Measurements from ENCODE around the gene DES. TPM values are rescaled to one million over a fixed set of nuclear protein-coding genes. Genes with fewer than 3 reads are reported as not detected.

The DES gene
- total and polyA plus RNA-seq, 2 donors (not counting 3 experiments of a cell fraction or from before 2014, with no cell fraction given) = not detected

DNA sequence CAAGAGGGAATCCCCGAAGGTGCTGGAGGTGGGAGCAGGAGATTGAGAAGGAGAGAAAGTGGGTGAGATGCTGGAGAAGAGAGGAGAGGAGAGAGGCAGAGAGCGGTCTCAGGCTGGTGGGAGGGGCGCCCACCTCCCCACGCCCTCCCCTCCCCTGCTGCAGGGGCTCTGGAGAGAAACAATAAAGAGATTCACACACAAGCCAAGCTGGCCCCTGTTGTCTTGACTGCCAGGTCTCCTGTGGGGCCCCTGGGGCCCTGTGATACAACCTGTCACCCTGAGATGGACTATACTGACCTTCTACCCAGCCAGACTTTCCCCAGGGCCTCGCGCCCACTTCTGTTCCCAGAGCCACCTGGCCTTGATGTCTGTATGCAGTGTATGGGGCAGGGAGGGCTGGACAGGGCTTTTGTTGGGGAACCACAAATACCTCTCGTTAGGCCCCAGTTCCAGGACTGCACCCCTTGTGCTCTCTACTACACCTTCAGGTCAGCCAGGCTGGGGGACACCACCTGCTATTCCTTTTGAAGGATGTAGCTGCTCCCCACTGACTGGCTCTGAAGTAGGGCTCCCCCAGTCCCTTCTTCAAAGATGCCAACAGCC lies 8.5 kb downstream of the DES start:
- no peak for DNase-seq (ENCODE audit: low read depth, low spot score)
- no peaks in the 10 kb centered on the region for H4K20me1 ChIP-seq (replicated peaks; ENCODE audit: control insufficient read depth, extremely low read depth, insufficient read depth, low read length)
- no peak overlapping the region for H3K4me2 ChIP-seq (ENCODE audit: insufficient read depth, low read length)
- POLR2A ChIA-PET = no interaction called here
- H3K27ac ChIP-seq (ENCODE audit: insufficient read depth, low read depth, low read length) = no peak overlapping the region
- no peaks in the 10 kb centered on the region for H3K4me1 ChIP-seq (ENCODE audit: control insufficient read depth, extremely low read depth, insufficient read depth, low read length)
- no peaks in the 10 kb centered on the region for H3K9me3 ChIP-seq (replicated peaks; ENCODE audit: control insufficient read depth, insufficient read depth, low read length)
- no TSS peak for BruUV-seq (replicated peaks)
- no peaks in the 10 kb centered on the region for H3K9me1 ChIP-seq (replicated peaks; ENCODE audit: control insufficient read depth, extremely low read depth, insufficient read depth, low read length)
- H3K36me3 ChIP-seq (ENCODE audit: control insufficient read depth in 2 of 2, extremely low read depth in 1 of 2, insufficient read depth in 2 of 2, low read length in 2 of 2) = no peaks in the 10 kb centered on the region
- H3K27me3 ChIP-seq (ENCODE audit: control insufficient read depth in 2 of 2, insufficient read depth in 2 of 2, low read length in 2 of 2) = peaks cover 0 to 5% of the 10 kb centered on the region in 2 experiments
- H3K79me2 ChIP-seq (ENCODE audit: control insufficient read depth, insufficient read depth, low read length) = no peaks in the 10 kb centered on the region
- intact Hi-C loops (cut with micrococcal nuclease) (no loop called here), dilution Hi-C loops (cut with MboI; ENCODE audit: extremely low pct_ligation_motif_present, low sequenced_read_pairs) (no loop called here)
- FAIRE-seq = no peak
- no peak overlapping the region for H3K4me3 ChIP-seq (replicated peaks in 1 of 3; ENCODE audit: insufficient read depth in 1 of 3, low read depth in 1 of 3, low read length in 3 of 3)
- CTCF ChIA-PET = interaction anchor here (1.5 kb wide), 1 partner anchor 10 kb away, joined by 3 read pairs; no protein-coding TSS in a partner anchor
- H2AFZ ChIP-seq (ENCODE audit: low read depth, low read length) = no peak overlapping the region
- no peak overlapping the region for H3K9ac ChIP-seq (replicated peaks; ENCODE audit: extremely low read depth, insufficient read depth, low read length)
- TF ChIP-seq MYC (IDR thresholded peaks at IDR 0.05; ENCODE audit: low read depth, low read length) (no peak), EZH2 (IDR thresholded peaks at IDR 0.05; ENCODE audit: borderline replicate concordance, low read depth, low read length, severe bottlenecking) (no peak), JUN (IDR thresholded peaks at IDR 0.05; ENCODE audit: borderline replicate concordance, insufficient read depth, insufficient read length, low read depth) (no peak), POLR2A (IDR thresholded peaks at IDR 0.05; ENCODE audit: low read depth, low read length) (no peak), GATA2 (IDR thresholded peaks at IDR 0.05; ENCODE audit: insufficient read depth, insufficient read length, low read depth, low read length) (no peak), FOS (IDR thresholded peaks at IDR 0.05; ENCODE audit: borderline replicate concordance, insufficient read depth, low read length) (no peak), POLR2AphosphoS5 (IDR thresholded peaks at IDR 0.05; ENCODE audit: insufficient read depth, low read depth, low read length) (no peak)
- TF ChIP-seq, protein P1, sequence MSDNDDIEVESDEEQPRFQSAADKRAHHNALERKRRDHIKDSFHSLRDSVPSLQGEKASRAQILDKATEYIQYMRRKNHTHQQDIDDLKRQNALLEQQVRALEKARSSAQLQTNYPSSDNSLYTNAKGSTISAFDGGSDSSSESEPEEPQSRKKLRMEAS (IDR thresholded peaks at IDR 0.05; ENCODE audit: insufficient read depth, insufficient read length) = no peak
- TF ChIP-seq, protein P2, sequence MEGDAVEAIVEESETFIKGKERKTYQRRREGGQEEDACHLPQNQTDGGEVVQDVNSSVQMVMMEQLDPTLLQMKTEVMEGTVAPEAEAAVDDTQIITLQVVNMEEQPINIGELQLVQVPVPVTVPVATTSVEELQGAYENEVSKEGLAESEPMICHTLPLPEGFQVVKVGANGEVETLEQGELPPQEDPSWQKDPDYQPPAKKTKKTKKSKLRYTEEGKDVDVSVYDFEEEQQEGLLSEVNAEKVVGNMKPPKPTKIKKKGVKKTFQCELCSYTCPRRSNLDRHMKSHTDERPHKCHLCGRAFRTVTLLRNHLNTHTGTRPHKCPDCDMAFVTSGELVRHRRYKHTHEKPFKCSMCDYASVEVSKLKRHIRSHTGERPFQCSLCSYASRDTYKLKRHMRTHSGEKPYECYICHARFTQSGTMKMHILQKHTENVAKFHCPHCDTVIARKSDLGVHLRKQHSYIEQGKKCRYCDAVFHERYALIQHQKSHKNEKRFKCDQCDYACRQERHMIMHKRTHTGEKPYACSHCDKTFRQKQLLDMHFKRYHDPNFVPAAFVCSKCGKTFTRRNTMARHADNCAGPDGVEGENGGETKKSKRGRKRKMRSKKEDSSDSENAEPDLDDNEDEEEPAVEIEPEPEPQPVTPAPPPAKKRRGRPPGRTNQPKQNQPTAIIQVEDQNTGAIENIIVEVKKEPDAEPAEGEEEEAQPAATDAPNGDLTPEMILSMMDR (IDR thresholded peaks at IDR 0.05; ENCODE audit: extremely low read depth in 1 of 2, insufficient read depth in 1 of 2, low read depth in 1 of 2, low read length in 2 of 2) = no peak
